DMS 273 (cell line): Measurements from ENCODE around the gene MAEA.
"Not testable (repeated sequence)": the region's sequence is repeated elsewhere in the genome, so short reads cannot be mapped to it uniquely, and the experiment has no call there.

ENCODE experiments used
- DNase-seq: peaks from one replicate; lab custom pipeline; 2025; ENCODE audit not compliant: unreplicated experiment; lab: John Stamatoyannopoulos, UW

The MAEA gene

GRCh38 chr4:1364217-1364616 is 74.5 kb downstream of the MAEA start:
- DNase-seq = no peak

- DNase-seq = no peak
Measured at GRCh38 chr4:1364748-1365147, 75.1 kb downstream of the MAEA start.

- DNase-seq = no peak
Measured at GRCh38 chr4:1365271-1366178, 75.8 kb downstream of the MAEA start.

GRCh38 chr4:1366371-1367229 is 76.9 kb downstream of the MAEA start:
- no peak for DNase-seq

GRCh38 chr4:1367230-1367935 is 77.7 kb downstream of the MAEA start:
- no peak for DNase-seq

DNA sequence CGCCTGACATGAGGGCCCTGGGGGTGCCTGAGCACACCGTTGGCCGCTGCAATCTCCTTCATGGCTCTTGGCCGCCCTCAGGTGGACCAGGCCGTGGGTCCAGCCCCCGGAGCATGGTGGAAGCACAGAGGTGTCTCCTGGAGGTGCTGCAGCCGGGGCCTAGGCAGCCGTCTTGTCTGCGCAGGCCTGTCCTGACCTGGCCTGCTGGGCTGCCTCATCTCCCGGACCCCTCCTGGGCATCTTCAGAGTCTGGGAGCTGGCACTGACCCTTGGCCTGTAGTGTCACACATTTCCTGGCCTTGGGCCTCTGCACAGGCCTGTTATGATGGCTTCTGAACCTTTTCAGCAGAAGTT is 78.2 kb downstream of the MAEA start:
- DNase-seq = no peak

- no peak for DNase-seq
Measured at GRCh38 chr4:1368421-1369090, 78.9 kb downstream of the MAEA start.

- DNase-seq = no peak
Measured at GRCh38 chr4:1369091-1369450, 79.4 kb downstream of the MAEA start.

DNA sequence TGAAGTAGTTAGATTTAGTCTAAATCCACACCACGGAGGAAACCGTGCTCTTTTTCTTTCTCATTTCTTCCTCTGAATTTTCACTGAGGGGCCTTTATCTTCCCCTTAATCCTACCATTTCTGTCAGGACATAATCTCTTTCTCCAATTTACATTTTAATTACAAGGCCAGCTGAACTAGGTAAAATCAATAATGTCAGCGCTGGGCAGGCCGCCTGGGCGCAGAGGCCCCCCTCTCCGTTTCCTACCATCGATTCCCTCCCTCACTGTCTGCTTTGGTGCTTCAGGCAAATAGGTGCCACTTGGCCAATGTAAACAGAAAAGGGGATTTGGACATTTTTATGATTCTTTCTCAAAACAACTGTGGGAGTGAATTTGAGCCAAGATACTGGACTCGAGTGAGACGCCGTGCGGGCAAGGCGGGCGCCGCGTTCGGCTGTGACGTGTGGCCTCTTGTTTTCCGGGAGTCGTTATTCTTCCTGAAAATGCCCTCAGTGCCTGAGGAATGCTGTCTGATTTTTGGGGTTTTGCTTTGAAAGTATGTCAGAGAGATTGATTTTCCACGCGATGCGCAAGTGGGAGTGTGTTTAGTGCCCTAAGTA is 79.9 kb downstream of the MAEA start:
- no peak for DNase-seq

DNA sequence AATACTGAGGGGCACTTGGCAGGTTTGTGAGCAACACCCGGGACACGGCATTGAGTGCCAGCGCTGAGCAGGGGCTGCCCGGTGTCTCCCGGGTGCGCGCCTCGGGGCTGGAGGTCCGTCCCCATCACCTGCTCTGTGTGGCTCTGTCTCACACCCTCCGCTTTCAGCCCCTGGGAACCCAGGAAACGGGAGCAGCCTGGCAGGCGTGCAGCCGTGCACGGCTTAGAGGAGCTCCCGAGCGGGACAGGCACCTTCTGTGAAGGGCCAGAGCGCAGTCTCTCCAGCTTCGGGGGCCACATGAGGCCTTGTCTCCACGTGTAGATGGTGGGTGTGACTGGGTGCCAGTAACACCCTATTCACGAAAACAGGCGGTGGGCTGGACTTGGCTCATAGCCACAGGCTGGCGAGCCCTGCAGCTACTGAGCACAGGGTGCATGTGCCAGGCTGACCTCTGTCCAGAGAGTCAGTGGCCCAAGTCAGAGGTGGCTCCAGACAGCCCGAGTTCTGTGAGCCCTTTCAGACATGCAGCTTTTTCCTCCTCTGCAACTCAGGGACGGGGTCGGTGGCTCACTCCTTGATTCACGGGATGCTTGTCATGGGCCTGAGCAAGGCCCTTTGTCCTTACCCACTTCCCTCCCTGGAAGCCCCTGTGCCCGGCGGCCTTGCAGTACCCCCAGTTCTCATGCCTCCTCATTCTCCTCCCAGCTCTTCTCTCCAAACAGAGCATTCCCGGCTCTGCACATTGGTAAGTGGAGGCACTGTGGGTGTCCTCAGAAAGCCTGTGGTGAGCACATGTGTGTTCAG is 80.8 kb downstream of the MAEA start:
- DNase-seq = no peak

DNA sequence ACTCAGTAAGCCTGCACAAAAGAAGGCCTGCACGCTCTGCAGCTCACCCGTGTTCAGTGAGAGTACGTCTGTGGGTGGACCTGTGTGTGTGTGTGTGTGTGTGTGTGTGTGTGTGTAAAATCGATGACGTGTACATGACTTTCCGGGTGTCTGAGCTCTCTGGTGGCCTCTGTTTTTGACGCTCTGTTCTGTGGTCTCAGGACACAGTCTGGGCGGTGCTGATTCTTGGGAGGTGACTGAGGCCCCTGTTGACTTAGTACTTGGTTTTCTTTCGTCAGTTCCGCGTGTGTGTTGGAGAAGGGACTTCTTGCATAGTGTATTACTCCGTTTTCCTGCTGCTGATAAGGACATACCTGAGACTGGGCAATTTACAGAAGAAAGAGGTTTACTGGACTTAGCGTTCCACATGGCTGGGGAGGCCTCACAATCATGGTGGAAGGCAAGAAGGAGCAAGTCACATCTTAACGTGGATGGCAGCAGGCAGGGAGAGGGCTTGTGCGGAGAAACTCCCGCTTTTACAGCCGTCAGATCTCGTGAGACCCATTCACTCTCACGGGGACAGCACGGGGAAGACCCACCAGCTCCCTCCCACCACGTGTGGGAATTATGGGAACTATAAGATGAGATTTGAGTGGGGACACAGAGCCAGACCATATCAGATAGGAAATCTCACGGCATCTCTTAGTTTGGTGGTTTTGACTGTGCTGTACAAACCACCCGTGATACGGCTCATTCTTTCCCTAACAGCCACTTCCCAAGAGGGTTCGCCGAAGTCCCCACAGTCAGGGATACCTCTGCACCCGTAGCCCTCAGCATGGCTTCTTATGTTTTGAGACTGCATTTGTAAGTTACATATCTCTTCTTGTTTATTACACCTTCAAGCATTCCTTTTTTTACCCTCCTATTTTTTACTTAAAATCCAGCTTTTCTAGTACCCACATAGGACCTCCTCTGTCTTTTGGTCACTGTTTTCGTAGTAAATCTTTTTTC is 81.8 kb downstream of the MAEA start:
- DNase-seq = no peak

- DNase-seq = not testable (repeated sequence)
Measured at GRCh38 chr4:1372576-1372975, 82.9 kb downstream of the MAEA start.

- no peak for DNase-seq
Measured at GRCh38 chr4:1373892-1374705, 84.4 kb downstream of the MAEA start.

DNA sequence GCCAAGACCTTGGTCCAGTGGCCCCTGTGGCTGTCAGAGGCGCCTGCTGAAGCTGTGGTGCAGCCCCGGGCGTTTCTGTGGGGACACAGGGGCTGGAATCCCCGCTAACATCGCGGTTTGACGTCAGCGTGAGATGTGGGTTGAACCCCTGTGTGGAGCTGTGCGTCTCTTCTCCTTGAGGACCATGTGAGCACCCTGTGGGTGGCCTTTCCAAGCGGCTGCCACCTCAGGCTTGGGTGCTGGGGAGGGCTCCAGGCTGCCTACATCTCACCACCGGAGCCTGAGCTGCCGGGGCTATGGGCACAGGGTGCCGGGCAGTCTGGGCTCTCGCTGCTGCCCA is 85.0 kb downstream of the MAEA start:
- DNase-seq = no peak

GRCh38 chr4:1375051-1375721 is 85.5 kb downstream of the MAEA start:
- no peak for DNase-seq

GRCh38 chr4:1375761-1376322 is 86.2 kb downstream of the MAEA start:
- no peak for DNase-seq

DNA sequence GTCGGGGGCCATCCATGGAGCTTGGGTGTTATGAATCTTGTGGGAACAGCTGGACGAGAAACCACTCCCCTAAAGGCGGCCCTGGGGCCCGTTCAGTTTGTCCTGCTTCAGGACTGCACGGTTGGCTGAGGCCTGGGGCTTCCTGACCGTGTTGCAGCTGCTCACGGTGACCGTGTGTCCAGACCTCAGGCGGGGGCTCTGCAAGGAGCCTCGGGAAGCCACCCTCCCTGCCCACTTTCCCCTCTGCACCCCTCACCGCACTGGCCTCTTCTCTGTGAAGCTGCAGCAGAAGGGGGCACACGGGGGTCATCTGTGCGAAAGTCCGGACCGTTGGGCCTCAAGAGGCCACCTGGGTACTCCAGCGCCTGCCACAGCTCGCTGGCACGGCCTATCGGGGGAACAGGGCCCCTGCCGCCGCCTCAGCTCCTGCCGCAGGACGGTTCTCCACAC is 86.7 kb downstream of the MAEA start:
- DNase-seq = no peak
